Osteocyte (in vitro differentiated cells): ENCODE results near the gene INPP4B. TPM values are rescaled to one million over a fixed set of nuclear protein-coding genes. Genes with fewer than 3 reads are reported as not detected.

Source experiments
- DNase-seq: peaks from one replicate; pipeline ENCODE4 v3.0.0; 2021; ENCODE audit warnings: mixed read lengths; ENCODE audit not compliant: unreplicated experiment; ENCODE audit errors: extremely low spot score
- H3K27ac Mint-ChIP-seq: one replicate; pipeline ENCODE4 v1.8.0; 2021; ENCODE audit warnings: mild to moderate bottlenecking, mixed read lengths; ENCODE audit not compliant: unreplicated experiment
- H3K27me3 Mint-ChIP-seq: one replicate; pipeline ENCODE4 v1.8.0; 2021; ENCODE audit warnings: mixed read lengths; ENCODE audit not compliant: unreplicated experiment
- H3K36me3 Mint-ChIP-seq: one replicate; pipeline ENCODE4 v1.8.0; 2021; ENCODE audit warnings: mixed read lengths; ENCODE audit not compliant: unreplicated experiment
- H3K4me1 Mint-ChIP-seq: one replicate; pipeline ENCODE4 v1.8.0; 2021; ENCODE audit warnings: mixed read lengths; ENCODE audit not compliant: unreplicated experiment
- H3K4me3 Mint-ChIP-seq: one replicate; pipeline ENCODE4 v1.8.0; 2021; ENCODE audit warnings: mild to moderate bottlenecking, moderate library complexity, mixed read lengths; ENCODE audit not compliant: unreplicated experiment
- H3K9me3 Mint-ChIP-seq: one replicate; pipeline ENCODE4 v1.8.0; 2021; ENCODE audit warnings: mixed read lengths; ENCODE audit not compliant: unreplicated experiment
- CTCF ChIP-seq: fragments of 200-600 bp; sonication (generic); IDR thresholded peaks from 2 replicates; pipeline ENCODE4 v1.5.0; 2021; ENCODE audit warnings: antibody characterized with exemption, mild to moderate bottlenecking, moderate library complexity
- total RNA-seq: library from RNA; stranded (reverse); gene quantifications from 2 replicates; pipeline ENCODE4 v1.2.1, GENCODE V29; 2021

INPP4B gene
- total RNA-seq, 1 donor from 2014 or later, result 10.9 TPM

DNA sequence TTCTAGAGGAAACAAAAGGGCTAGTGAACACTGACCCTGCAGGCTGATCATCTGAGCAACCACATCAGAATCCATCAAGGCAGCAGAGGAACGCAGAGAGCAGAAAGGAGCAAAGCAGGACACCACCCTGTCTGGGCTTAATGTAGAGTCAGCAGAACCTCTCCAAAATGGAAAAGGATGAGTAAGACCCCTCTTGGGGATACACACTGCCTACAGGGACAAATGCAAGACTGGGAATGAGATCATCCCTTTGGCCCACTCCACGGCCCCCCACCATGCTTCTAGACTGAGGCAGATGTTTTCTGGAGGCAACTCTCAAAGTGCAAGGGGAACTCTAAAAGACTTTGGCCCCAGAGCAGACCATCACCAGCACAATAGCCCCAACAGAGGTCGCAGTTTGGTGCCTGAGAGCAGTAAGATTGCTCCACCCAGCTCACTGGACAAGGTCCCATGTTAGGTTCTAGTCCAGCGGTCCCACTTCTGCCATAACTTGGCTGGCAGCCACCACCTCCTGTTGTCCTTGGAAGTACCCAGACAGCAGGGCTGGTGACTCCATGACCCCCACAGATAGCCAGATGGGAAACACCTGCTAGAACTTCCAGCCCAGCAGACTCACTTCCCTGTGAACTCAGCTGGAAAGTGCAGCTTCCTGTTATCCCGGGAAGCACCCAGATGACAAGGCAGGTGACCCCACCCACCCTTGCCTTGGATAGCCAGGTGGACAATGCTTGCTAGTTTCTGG, 372.7 kb downstream of the INPP4B start:
- H3K36me3 Mint-ChIP-seq, result no peaks in the 10 kb centered on the region
- H3K27ac Mint-ChIP-seq, result no peak overlapping the region
- DNase-seq, result no peak
- no peak overlapping the region for H3K4me3 Mint-ChIP-seq
- peaks cover 4% of the 10 kb centered on the region for H3K9me3 Mint-ChIP-seq
- H3K4me1 Mint-ChIP-seq, result peaks cover 8% of the 10 kb centered on the region
- no peaks in the 10 kb centered on the region for H3K27me3 Mint-ChIP-seq
- no peak for TF ChIP-seq CTCF

DNA sequence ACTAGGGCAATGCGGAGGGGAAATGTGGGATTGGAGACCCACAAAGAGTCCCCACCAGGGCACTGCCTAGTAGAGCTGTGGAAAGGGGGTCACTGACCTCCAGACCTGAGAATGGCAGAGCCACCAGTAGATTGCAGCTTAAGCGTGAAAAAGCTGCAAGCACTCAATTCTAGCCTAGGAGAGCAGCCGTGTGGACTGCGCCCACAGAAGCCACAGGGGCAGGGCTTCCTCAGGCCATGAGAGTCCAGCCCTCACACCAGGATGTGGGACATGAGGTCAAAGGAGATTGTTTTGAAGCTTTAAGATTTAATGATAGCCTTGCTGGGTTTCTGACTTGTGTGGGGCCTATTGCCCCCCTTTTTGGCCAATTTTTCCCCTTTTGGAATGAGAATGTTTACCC, 379.0 kb downstream of the INPP4B start:
- no peak for TF ChIP-seq CTCF
- no peaks in the 10 kb centered on the region for H3K4me1 Mint-ChIP-seq

GRCh38 chr4:142465526-142465925, 380.6 kb downstream of the INPP4B start:
- Mint-ChIP-seq H3K36me3 (no peaks in the 10 kb centered on the region), H3K9me3 (no peaks in the 10 kb centered on the region), H3K27me3 (no peaks in the 10 kb centered on the region), H3K4me3 (no peak overlapping the region), H3K27ac (no peak overlapping the region), H3K4me1 (no peaks in the 10 kb centered on the region)
- TF ChIP-seq CTCF, result no peak
- no peak for DNase-seq

More for the DNA sequence above, 379.0 kb downstream of the INPP4B start:
- Mint-ChIP-seq H3K9me3 (no peaks in the 10 kb centered on the region), H3K36me3 (no peaks in the 10 kb centered on the region), H3K27me3 (no peaks in the 10 kb centered on the region), H3K4me3 (no peak overlapping the region), H3K27ac (no peak overlapping the region)
- no peak for DNase-seq

- Mint-ChIP-seq H3K27me3 (no peaks in the 10 kb centered on the region), H3K9me3 (no peaks in the 10 kb centered on the region), H3K4me1 (peaks cover 5% of the 10 kb centered on the region), H3K27ac (no peak overlapping the region), H3K36me3 (no peaks in the 10 kb centered on the region), H3K4me3 (no peak overlapping the region)
- TF ChIP-seq CTCF, result no peak
- no peak for DNase-seq
These were observed 382.9 kb downstream of the INPP4B start for GRCh38 chr4:142463206-142463605.

DNA sequence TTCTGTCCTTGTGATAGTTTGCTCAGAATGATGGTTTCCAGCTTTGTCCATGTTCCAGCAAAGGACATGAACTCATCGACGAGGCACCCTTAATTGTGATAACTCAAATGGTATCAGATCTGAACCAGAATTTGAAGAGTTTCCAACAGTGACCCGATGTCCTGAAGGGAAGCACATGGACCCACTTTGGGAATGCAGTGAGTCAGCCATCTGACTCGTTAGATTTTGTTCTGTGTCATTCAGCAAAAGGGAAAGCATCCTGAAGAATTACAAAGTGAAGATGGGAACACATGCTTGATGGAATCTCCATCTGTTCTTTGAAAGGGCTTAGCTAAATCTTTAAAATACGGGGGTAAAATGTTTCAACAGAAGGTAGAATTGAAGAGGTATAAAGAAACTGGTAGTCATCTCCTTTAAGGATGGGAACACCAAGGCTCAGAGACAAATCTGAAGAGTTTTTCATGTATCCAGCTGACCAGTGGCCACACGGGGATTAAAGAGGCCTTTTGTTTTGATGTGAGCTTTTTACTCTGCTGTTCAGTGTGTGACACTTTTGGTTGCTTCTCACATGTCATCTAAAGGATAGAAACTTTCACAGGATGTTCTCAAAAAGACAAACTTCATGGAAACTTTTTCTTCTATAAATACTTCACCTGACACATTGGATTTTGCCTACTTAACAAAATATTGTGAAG, 393.8 kb downstream of the INPP4B start:
- TF ChIP-seq CTCF, result no peak
- H3K27me3 Mint-ChIP-seq, result no peaks in the 10 kb centered on the region
- H3K9me3 Mint-ChIP-seq, result peaks cover 11% of the 10 kb centered on the region
- H3K4me3 Mint-ChIP-seq, result no peak overlapping the region
- peaks cover 2% of the 10 kb centered on the region for H3K36me3 Mint-ChIP-seq
- no peaks in the 10 kb centered on the region for H3K4me1 Mint-ChIP-seq
- no peak for DNase-seq
- H3K27ac Mint-ChIP-seq, result no peak overlapping the region
